HG03097 (cell line): Measurements from ENCODE around the gene HINT2.

Source experiments
- ATAC-seq: cut with Tn5 transposase; IDR thresholded peaks from one replicate; pipeline ENCODE4 v1.9.1; 2021; ENCODE audit not compliant: unreplicated experiment, low FRiP score

Gene HINT2

DNA sequence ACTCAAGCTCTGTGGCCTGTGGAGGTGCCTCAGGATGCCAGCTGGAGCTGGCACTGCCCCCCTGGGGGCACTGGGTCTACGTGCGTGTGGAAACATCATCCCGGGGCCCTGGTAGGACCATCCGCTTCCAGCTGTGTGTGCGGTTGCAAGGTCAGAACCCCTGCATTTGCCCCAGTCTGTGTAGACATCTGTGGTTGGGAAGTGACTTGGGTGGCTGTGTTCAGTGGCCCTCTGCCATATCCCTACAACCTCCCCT lies 26.7 kb upstream of the HINT2 start:
- ATAC-seq = no peak

DNA sequence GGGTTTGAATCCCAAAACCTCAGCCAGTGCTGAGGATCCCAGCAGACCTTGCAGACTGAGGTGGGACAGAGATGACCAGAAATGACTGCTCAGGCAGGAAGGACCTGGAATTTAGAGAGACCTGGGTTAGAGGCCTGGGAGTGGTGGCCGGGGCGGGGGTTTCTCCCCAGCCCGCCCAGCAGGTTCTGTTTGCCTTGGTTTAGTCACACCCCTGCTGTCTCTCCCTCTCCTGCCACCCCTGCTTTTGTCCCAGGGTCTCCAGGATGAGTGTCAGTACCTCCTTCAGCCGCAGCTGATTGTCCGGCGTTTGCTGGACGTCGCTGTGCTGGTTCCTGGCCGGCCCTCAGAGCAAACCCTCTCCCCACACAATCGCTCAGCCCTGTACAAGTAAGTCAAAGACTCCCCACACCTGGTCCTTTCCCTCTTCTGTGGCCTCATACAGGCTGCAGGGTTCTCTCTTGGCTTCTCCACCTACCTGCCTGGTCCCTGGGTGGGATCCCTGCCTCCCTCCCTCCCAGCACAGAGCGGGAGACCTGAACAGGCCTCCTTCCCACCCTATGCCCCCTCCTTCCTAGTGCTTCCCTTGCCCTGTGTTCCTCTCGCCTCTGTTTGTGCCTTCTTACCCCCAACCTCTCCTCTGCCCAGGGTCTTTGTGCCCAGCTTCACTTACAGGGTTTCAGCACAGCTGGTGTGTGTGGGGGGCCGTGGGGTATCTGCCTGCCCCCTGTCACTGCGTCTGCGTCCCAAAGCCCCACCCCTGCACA lies 26.2 kb upstream of the HINT2 start:
- no peak for ATAC-seq

DNA sequence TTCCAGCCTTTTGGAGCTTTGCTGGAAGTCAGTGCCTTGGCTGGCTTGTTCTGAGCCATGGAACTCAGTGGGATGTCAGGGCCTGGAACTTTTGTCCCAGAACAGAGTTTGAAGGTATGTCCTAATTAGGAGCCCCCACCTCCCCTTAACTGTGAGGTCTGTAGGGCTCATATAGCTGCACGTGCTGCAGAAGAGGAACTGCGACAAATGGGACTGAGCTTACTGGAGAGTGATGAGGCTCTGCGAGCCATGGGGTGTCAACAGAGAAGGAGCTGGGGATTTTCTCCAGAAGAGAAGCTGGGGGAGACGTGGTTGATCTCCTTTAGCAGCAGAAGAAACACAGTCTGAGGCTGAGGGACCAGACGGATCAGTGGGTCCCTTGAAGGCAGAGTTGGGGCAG lies 25.1 kb upstream of the HINT2 start:
- ATAC-seq = no peak

DNA sequence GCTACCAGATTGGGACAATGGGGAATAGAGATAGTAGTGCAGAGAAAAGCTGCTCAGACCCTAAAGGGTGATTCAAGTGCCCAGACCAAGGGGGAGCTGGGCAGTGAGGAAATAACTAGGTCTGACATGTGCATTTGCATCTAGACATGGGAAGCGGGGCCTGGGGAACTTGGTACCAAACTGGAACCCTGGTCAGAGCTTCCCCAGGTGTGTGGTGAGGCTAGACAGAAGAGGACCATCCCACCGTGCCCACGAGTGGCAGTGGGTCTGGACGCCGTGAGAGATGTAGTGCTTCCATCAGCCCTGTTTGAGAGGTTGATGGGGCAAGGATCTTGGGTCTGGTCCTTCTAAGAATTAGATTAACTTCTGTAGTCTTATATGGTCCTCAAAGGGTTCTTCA lies 21.8 kb upstream of the HINT2 start:
- ATAC-seq = no peak

DNA sequence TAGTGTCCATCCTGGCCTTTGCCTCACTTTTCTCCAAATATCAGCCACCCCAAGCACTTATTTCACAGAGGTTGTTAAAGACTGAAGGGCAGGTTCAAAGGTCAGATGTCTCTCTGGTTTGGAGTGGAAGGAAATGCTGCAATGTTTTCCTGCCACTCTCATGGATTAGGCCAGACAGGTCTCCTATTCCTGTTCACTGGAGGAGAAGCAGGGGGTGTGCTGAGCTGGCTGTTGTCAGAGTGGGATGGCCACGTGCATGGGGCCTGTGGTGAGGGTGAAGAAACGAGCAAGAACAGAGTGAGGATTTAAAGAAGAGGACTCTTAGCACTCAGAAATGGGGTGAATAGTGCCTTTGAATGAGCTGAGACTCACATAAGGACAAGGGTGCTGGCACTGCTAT lies 20.9 kb upstream of the HINT2 start:
- ATAC-seq = no peak

DNA sequence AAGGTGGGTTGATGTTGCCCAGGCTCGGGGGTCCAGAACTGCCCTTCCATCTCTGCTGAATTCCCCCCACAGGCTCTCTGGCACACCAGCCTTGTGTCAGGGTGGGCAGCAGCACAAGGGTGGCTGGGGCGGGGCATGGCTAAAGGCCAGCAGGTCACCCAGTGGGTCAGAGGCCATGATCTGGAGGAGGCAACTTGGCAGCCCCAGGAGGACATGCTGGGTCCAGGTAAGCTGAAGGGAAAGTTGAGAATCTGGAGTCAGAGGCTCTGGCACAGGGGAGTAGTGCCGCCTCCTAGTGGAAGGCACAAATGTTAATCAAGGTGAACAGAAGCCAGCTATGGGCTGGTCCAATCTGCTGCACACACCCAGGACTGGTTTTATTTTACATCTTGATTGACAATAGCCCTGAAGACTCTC lies 20.4 kb upstream of the HINT2 start:
- ATAC-seq = no peak

DNA sequence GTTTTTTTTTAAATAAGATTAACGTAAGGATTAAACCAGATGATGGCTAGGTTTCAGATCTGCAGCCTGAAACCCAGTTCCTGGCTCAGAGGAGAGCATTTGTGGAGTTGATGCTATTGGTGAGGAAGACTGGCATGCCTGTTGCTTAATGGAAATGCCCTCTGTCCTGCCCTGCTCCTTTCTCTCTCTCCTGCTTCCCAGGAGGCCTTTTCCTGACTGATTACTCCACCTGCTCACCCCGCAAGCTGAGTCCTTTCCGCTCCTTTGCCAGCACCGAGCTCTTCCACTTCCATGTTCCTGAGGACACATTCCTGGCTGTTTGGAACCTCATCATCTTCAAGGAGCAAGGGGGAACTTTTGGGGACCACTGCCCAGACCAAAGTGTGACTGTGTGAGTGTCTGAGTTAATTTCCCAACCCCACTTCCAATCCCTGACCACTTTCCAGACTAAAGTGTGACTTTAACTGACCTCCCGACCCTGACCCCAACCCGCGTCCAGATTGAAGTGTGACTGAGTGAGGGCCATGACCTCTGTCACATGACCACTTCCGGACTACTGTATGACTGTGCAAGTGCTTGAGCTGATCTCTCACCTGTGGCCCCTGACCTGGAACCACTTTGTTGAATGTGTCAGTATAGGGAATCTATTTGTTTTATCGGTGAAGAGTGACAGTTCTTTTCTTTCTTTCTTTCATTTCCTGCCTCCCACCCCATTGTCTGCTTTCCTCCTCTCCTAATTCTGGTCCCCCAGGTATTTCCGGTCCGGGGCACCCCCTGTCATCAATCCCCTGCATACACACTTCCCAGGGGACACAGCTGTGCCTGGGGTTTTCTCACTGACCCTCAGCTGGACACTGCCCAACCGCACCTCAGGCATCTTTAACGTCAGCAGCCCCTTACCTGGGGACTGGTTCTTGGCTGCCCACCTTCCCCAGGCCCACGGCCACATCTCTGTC lies 19.7 kb upstream of the HINT2 start:
- ATAC-seq = no peak

DNA sequence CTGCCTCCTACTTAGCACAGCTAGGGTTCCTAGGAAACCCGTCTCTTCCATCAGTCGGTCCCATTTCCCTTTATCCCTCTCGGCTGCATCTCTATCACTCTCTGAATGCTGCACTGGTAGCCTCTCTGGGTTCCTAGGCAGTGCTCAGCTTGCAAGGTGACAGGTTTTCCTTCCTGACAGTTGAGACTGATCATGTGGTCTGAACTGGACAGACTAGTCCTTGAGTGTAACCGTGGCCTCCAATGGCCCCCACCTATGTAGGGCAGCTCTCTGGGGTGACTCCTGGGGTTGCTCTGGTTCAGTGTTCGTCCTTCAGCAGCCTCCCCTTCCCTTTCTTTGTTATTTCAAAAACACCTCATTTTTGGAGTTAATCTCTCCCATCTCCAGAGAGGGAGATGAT lies 18.0 kb upstream of the HINT2 start:
- no peak for ATAC-seq

DNA sequence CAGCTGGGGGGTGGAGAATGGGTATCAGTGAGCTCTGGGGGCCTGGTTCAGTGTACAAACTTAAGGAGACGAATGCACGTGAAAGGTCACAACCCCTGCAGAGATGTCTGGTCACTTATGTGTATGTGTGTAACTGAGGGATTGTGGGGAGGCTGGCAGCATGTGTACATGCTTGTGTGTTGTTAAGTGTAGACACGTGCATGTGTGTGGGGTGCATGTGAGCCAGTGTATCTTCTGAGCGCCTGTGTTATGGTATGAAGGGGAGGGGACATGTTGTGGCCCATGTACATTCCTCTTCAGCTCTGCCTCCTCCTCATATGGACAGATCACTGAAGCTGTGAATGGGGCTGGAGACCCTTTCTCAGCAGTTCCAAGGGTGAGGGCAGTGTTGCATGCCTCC lies 16.2 kb upstream of the HINT2 start:
- ATAC-seq = no peak

DNA sequence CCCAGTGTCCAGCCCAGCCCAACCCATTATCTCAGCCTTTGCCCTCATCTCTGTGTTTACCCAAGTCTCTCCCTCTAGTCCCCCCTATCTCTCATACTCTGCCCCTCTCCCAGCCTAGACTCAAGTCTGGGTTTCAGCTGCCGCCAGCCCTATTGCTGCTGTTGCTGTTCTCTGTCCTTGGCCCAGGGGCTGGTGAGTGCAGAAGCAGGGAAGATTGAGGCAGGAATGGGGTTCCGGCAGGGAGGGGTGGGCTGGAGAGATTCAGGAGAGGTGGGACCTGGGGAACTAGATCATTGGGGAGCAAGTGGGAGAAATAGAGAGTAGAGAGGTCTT lies 14.9 kb upstream of the HINT2 start:
- no peak for ATAC-seq

DNA sequence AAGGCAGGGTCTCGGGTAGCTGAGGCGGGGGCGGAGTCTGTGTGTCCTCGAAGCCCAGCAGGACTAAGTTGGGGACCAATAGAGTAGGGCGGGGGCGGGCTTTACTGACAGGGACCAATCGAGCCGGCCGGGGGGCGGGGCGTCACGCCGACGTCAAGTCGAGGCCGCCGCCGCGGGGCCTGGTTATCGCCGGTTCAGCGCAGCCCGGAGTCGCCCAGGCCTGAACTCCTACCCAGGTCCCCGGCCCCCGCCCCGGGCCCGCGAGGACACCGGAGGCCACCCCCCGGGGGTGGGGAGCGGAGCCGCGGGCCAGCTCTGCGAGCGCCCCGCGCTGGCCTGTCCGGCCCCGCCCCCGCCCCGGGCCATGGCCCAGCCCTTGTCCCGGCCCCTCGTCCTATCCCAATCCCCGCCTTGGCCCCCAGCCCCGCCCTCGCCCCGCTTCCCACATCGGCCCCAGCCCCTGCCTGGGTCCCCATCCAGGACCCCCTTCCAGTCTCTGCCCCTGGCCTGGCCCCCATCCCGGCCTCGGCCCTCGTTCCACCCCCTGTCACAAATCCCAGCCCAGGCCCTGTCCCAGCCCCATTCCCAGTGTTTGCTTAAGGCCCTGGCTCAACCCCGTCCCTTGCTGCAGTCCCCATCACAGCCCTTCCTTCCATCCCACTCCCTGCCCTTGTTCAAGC lies 14.4 kb upstream of the HINT2 start, which contains the start of gene TMEM8B:
Gene TMEM8B (plus strand): TSS at position 145 of the 680 bp plus-strand sequence. CDS start 220 bp downstream, at position 365.
- ATAC-seq = peak; percentile 57

DNA sequence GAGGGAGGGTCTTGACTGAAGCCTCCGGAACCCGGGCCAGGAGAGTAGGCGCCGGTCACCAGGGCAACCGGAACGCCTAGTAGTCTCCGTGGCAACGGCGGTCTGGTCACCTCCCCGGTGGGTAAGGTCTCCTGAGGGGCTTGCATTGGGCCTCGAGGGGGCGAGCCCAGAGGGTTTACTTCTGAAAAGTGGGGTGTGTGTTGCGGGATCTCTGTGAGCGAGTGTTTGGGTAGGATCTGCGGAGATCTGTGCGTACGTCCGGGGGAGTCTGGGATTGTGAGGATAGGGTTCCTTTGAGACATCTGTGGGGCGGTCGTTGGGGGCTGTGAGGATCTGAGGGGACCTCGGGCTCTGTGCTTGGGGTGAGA lies 13.9 kb upstream of the HINT2 start, which contains the start of gene FAM221B:
Gene FAM221B (minus strand): TSS at position 17 of the 368 bp plus-strand sequence. CDS start 2,571 bp downstream, outside the sequence.
- peak; percentile 15 for ATAC-seq

DNA sequence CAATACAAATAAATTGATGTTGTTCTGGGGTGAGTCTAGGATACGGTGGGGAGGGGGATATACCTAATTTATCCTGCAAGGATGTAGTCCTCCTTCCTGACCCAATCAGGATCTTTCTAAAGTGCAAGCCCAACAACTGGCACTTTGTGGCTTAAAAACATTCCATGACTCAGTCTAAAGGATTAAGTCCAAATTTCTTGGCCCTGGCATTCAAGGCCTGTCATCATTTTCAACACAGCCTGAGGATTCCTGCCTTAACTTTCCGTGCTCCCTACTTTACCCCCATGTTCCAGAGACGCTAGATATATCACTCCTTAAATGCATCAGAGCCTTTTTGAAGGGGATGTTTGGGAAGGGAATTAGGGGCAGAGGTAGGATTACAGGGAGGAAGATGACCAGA lies 12.6 kb upstream of the HINT2 start:
- ATAC-seq = no peak

DNA sequence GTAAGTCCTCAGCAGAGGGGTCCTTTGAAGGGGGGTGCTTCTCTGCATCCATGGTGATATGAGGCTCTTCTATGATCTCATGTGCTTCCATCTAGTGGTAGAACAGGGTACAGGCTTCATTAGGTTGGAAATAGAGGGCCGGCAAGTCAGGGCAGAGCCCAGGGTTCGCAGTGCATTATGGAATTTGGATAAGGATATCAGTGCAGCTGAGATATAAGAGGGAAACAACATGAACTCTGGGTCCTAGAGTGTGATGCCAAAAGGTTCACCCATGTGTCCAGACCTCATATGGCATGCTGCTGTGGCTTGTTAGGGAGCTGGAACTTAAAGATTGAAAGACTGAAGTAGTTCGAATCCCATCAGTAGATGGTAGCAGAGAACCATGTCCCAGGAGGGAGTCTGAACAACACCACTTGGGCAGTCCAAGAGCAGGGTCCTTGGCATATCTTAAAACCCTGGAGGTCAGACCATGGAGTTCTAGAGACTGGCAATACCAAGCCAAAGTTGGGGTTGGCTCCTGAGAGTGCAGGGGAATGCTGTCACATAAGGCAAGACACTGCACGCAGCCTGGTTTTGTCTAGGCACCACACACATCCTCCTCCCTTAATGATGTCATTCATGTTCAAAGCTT lies 11.3 kb upstream of the HINT2 start:
- no peak for ATAC-seq

DNA sequence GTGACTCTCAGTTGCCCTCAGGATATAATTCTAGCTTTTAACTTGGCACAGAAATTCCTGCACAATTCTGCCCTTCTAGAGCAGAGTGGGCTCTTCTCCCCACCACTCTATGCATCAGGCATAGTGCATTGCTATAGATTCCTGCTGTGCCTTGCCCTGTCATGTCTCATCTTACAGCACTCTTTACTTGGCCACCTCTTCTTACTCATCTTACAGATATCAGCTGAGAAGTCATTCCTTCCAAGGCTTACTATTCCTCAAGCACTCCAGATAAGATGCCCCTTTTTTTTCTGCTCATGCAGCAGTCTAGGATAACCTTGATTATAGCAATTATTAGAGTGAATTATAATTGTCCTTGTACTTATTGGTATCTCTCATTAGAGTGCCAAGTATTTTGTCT lies 8.1 kb upstream of the HINT2 start:
- no peak for ATAC-seq

DNA sequence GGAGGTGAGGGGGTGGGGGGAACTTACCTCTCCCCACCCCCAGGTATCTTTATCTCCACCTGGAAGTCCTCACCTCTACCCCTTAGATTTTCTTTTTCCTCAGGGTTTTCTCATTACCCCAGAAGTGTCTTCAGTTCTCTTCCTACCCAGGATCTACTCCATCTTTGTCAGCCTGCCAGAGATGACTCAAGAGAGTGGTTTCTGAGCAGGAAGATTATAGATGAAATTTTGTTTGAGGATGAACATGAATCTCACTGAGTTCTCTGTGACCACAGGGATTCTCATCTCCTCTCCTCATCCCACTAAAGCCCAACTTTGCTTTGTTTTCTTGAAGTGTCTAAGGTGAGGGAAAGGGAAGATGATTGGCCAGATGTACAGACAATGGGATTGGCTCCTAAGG lies 5.2 kb upstream of the HINT2 start:
- no peak for ATAC-seq

DNA sequence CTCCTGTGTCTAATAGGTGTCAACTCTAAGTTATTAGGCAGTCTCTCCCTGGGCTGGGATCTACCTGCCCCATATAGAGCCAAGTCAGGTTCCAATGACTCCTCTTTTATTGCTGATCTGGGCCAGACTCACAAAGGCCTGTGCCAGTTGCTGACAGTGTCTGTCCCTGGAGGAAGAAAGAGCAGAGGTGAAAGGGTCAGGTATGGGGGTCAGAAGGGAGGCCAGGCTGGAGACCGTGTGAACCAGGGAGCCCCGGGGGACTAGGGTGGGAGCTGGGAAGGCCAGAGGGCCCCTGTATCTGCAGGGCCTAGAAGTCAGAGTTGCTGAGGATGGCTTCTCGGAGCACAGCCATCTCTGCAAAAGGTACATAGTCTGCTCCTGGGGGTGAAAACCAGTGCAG lies 3.5 kb upstream of the HINT2 start:
- ATAC-seq = no peak

DNA sequence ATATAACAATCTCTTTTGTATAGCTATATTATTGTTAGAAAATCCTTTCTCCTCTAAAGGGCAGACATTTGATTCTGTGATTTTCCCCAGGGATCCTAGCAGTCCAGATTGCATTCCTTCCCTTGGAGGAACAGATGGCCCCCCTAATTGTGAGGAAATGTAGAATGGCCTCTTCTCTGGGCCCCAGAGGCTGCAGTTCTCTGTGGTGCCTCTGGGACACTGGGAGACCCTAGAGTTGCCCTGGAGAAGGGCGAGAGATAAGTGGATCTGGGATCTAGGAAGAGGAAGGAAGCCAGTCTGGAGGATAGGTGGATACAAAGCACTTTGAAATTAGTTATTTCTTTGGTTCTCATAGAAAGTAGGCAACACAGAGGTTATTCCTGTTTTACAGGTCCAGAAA lies 1.9 kb upstream of the HINT2 start:
- no peak for ATAC-seq

DNA sequence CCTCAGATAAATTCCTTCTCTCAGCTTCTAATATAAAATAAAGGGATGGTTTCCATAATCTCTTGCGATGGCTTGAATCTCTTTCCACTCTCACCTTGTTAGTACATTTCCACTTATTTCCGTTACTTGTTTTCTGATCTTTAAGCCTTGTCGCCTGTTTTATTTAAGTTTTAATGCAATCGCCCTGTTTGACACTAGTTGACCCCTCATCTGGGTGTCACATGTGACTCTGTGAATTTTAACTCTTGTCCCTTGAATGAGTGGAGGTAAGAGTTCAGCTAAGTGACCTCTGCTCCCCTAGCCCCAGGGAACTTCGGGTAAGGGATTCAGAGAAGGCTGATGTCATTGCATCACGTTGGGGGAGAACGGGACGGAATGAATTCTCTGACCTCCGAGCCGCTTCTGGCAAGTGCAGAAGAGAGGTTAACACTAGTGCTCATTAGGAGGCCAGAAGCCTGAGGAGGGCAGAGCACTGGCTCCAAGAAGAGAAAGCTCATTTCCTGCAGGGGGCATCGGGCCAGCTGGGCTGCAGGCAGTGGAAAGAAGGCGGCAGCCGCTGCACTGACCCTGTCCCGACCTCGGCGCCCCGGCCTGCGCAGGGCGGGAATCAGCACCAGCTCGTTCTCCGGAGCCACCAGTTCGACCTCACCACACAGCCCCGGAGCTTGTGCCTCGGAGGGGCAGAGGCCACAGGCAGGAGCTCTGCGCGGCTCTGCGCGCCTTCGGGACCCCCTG lies 569 bp downstream of the HINT2 start:
- ATAC-seq = peak; percentile 24

DNA sequence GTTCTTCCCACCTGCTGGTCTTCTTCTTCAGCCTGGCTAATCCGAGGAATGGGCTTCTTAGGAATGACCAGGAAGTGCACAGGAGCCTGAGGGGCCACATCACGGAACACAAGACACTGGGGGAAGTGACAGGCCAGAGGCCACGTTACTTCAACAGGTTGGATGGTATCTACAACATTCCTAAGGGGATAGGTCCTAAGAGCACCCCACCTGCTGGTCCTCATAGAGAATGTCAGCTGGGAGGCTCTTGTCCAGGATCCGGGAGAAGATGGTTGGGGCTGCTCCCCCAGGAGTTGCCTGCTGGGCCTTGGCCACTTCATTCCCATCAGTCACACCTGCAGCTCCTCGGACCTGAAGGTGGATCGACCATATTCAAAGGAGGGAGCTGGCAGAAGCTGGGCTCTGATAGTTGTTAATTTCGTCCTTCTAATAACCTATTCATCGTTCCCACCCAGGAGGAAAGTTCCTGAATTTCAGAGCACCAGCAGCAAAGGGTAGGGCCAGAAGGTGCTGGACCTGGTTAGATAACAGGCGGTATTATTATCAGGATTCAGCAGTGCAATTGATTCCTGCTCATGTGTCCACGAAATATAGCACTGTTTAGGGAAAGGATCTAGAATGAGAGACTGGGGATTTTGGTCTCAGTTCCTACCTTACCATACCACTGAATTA lies 1.3 kb downstream of the HINT2 start:
- ATAC-seq = no peak
